Loucy (cell line): ENCODE results near the gene TRDMT1.

Experiments
- H2AFZ ChIP-seq: fragments of 200-600 bp; sonication (generic); 2 replicates; pipeline ENCODE4 v1.6.0; 2016; ENCODE audit warnings: antibody characterized with exemption, mild to moderate bottlenecking, low read length, moderate library complexity
- H3F3A ChIP-seq: fragments of 200-600 bp; 2 replicates; pipeline ENCODE4 v1.6.0; 2016; ENCODE audit warnings: antibody characterized with exemption, low read depth, mild to moderate bottlenecking
- H3K27me3 ChIP-seq: fragments of 200-600 bp; sonication (generic); 2 replicates; pipeline ENCODE4 v1.6.1; 2014; ENCODE audit warnings: low read length, mild to moderate bottlenecking; ENCODE audit not compliant: insufficient read depth, poor library complexity, severe bottlenecking
- H3K36me3 ChIP-seq: fragments of 200-600 bp; sonication (generic); 2 replicates; pipeline ENCODE4 v1.6.1; 2016; ENCODE audit warnings: low read length; ENCODE audit not compliant: insufficient read depth
- H3K4me1 ChIP-seq: fragments of 200-600 bp; sonication (generic); 2 replicates; pipeline ENCODE4 v1.5.1; 2014; ENCODE audit warnings: low read length, mild to moderate bottlenecking; ENCODE audit not compliant: insufficient read depth, poor library complexity, severe bottlenecking
- H3K4me2 ChIP-seq: fragments of 200-600 bp; sonication (generic); 2 replicates; pipeline ENCODE4 v1.6.0; 2014; ENCODE audit warnings: antibody characterized with exemption, low read length, low read depth, mild to moderate bottlenecking; ENCODE audit not compliant: poor library complexity, severe bottlenecking
- H3K4me3 ChIP-seq: fragments of 200-600 bp; sonication (generic); 2 replicates; pipeline ENCODE4 v1.5.1; 2014; ENCODE audit warnings: low read length, mild to moderate bottlenecking, mixed read lengths; ENCODE audit not compliant: poor library complexity, severe bottlenecking
- H3K79me2 ChIP-seq: fragments of 200-600 bp; sonication (generic); 2 replicates; pipeline ENCODE4 v1.6.1; 2014; ENCODE audit warnings: low read length; ENCODE audit not compliant: insufficient read depth
- H3K9ac ChIP-seq: fragments of 200-600 bp; sonication (generic); 2 replicates; pipeline ENCODE4 v1.6.0; 2014; ENCODE audit warnings: mild to moderate bottlenecking, low read depth, low read length, moderate library complexity; ENCODE audit not compliant: poor library complexity, severe bottlenecking
- H3K9me2 ChIP-seq: fragments of 200-600 bp; sonication (generic); replicated peaks from 2 replicates; pipeline ENCODE4 v1.6.1; 2016; ENCODE audit warnings: low read depth, low read length, mixed read lengths
- H3K9me3 ChIP-seq: fragments of 200-600 bp; sonication (generic); 2 replicates; pipeline ENCODE4 v1.6.1; 2014; ENCODE audit warnings: mild to moderate bottlenecking, antibody characterized with exemption, low read length, low read depth; ENCODE audit not compliant: insufficient read depth
- H4K20me1 ChIP-seq: fragments of 200-600 bp; sonication (generic); 2 replicates; pipeline ENCODE4 v1.6.0; 2014; ENCODE audit warnings: antibody characterized with exemption, low read length, mild to moderate bottlenecking; ENCODE audit not compliant: insufficient read depth, poor library complexity, severe bottlenecking
- EZH2phosphoT487 ChIP-seq: fragments of 200-600 bp; IDR thresholded peaks from 2 replicates; pipeline ENCODE4 v1.6.1; 2018; ENCODE audit warnings: antibody characterized with exemption, mild to moderate bottlenecking, moderate library complexity, borderline replicate concordance
- TF ChIP-seq, protein P1 (sequence below): fragments of 200-600 bp; sonication (generic); conservative IDR thresholded peaks from 2 replicates; pipeline ENCODE4 v1.5.1; 2014; ENCODE audit warnings: mild to moderate bottlenecking, antibody characterized with exemption, low read length

The TRDMT1 gene

GRCh38 chr10:17175551-17175950, 25.9 kb downstream of the TRDMT1 start:
- Histone ChIP-seq H3F3A (no peaks in the 10 kb centered on the region), H3K36me3 (no peaks in the 10 kb centered on the region), H4K20me1 (no peaks in the 10 kb centered on the region), H3K4me1 (peaks cover 17% of the 10 kb centered on the region), H3K4me2 (peak overlapping the region; percentile 70), H2AFZ (peak overlapping the region; percentile 81), H3K9me2 (no peaks in the 10 kb centered on the region), H3K79me2 (no peaks in the 10 kb centered on the region), H3K9ac (peak overlapping the region; percentile 54), H3K9me3 (no peaks in the 10 kb centered on the region), H3K27me3 (no peaks in the 10 kb centered on the region), H3K4me3 (peak overlapping the region; percentile 40)
- TF ChIP-seq EZH2phosphoT487 = no peak
- TF ChIP-seq, protein P1, sequence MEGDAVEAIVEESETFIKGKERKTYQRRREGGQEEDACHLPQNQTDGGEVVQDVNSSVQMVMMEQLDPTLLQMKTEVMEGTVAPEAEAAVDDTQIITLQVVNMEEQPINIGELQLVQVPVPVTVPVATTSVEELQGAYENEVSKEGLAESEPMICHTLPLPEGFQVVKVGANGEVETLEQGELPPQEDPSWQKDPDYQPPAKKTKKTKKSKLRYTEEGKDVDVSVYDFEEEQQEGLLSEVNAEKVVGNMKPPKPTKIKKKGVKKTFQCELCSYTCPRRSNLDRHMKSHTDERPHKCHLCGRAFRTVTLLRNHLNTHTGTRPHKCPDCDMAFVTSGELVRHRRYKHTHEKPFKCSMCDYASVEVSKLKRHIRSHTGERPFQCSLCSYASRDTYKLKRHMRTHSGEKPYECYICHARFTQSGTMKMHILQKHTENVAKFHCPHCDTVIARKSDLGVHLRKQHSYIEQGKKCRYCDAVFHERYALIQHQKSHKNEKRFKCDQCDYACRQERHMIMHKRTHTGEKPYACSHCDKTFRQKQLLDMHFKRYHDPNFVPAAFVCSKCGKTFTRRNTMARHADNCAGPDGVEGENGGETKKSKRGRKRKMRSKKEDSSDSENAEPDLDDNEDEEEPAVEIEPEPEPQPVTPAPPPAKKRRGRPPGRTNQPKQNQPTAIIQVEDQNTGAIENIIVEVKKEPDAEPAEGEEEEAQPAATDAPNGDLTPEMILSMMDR = no peak

DNA sequence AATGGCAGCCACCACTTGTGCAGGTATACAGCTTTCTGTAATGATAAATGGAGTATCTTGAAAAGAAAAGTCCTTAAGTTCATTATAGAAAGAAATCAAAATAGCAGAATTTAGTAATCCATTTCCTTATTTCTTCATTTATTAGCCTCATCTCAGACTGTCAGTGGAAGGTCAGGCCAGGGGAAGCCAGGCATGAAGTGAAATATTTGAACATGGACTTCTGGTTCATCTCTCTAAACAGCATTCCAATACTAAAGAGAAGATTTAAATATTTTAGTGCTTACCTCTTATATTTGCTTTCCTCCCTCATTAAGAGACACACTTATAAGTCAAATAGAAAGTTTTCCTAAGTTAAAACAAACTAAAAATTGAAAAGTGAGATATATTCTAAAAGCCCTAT, 26.8 kb downstream of the TRDMT1 start:
- Histone ChIP-seq H3K9ac (peak overlapping the region; percentile 54), H3K4me2 (no peak overlapping the region), H3K36me3 (no peaks in the 10 kb centered on the region), H3F3A (no peaks in the 10 kb centered on the region), H3K79me2 (no peaks in the 10 kb centered on the region), H3K4me3 (no peak overlapping the region), H3K9me3 (no peaks in the 10 kb centered on the region), H3K27me3 (no peaks in the 10 kb centered on the region), H2AFZ (no peak overlapping the region), H4K20me1 (no peaks in the 10 kb centered on the region), H3K9me2 (no peaks in the 10 kb centered on the region), H3K4me1 (peaks cover 21% of the 10 kb centered on the region)
- TF ChIP-seq, protein P1 = no peak
- TF ChIP-seq EZH2phosphoT487 = no peak

DNA sequence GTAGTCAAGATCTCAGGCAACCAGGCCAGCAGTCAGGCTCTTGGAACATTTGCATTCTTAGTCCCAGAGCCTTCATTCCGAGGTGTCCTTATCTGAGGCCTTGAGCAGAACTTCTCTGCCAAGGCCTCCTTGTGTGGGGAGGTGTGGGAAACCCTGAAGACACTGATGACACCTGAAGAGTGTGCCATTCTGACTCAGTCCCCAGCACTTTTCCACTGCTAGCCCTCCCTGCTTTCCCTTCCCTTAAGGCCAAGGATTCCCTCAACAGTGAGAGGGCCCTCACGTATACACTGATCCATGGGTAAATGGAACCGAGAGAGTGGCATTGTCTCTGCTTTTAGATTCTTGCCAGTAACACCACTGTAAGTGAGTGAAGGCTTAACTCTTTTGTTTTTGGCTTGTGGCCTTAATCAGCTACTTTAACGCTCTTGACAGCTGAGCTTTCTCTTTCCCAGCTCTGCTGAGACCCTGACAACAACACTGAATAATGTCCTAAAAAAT, 30.3 kb downstream of the TRDMT1 start:
- no peaks in the 10 kb centered on the region for H4K20me1 ChIP-seq
- H3K9ac ChIP-seq = no peak overlapping the region
- no peaks in the 10 kb centered on the region for H3K9me2 ChIP-seq
- TF ChIP-seq, protein P1 = no peak
- TF ChIP-seq EZH2phosphoT487 = no peak
- H3K79me2 ChIP-seq = no peaks in the 10 kb centered on the region
- no peaks in the 10 kb centered on the region for H3F3A ChIP-seq
- H3K4me2 ChIP-seq = no peak overlapping the region
- no peaks in the 10 kb centered on the region for H3K27me3 ChIP-seq
- peaks cover 33% of the 10 kb centered on the region for H3K4me1 ChIP-seq
- no peak overlapping the region for H2AFZ ChIP-seq
- H3K9me3 ChIP-seq = no peaks in the 10 kb centered on the region
- no peaks in the 10 kb centered on the region for H3K36me3 ChIP-seq
- no peak overlapping the region for H3K4me3 ChIP-seq
